DMS 273 (cell line): Measurements from ENCODE around the gene OCRL.
"Not testable (repeated sequence)": the region's sequence is repeated elsewhere in the genome, so short reads cannot be mapped to it uniquely, and the experiment has no call there.

Experiments used
- DNase-seq: peaks from one replicate; lab custom pipeline; 2025; ENCODE audit not compliant: unreplicated experiment; lab: John Stamatoyannopoulos, UW

OCRL gene

GRCh38 chrX:129534816-129535578 lies 5.1 kb upstream of the OCRL start:
- DNase-seq = no peak

- peak; percentile 40 for DNase-seq
These were observed 694 bp downstream of the OCRL start for GRCh38 chrX:129540722-129541184.

GRCh38 chrX:129544780-129545179 lies 4.7 kb downstream of the OCRL start:
- DNase-seq = no peak

- no peak for DNase-seq
These were observed 5.3 kb downstream of the OCRL start for GRCh38 chrX:129545408-129545807.

- DNase-seq = no peak
These were observed 9.1 kb downstream of the OCRL start for GRCh38 chrX:129549124-129549523.

- no peak for DNase-seq
These were observed 13.7 kb downstream of the OCRL start for GRCh38 chrX:129553619-129554288.

- peak; percentile 30 for DNase-seq
These were observed 14.8 kb downstream of the OCRL start for GRCh38 chrX:129554816-129555215.

- no peak for DNase-seq
These were observed 16.8 kb downstream of the OCRL start for GRCh38 chrX:129556806-129557315.

GRCh38 chrX:129557844-129558480 lies 17.9 kb downstream of the OCRL start:
- DNase-seq = no peak

GRCh38 chrX:129559783-129560182 lies 19.7 kb downstream of the OCRL start:
- no peak for DNase-seq

- no peak for DNase-seq
These were observed 21.4 kb downstream of the OCRL start for GRCh38 chrX:129561453-129561852.

GRCh38 chrX:129564345-129564744 lies 24.3 kb downstream of the OCRL start:
- DNase-seq = not testable (repeated sequence)

GRCh38 chrX:129565046-129565650 lies 25.1 kb downstream of the OCRL start:
- peak; percentile 47 for DNase-seq

GRCh38 chrX:129566073-129566472 lies 26.0 kb downstream of the OCRL start:
- peak; percentile 70 for DNase-seq

GRCh38 chrX:129568349-129568748 lies 28.3 kb downstream of the OCRL start:
- no peak for DNase-seq

GRCh38 chrX:129572422-129572821 lies 32.4 kb downstream of the OCRL start:
- DNase-seq = no peak

GRCh38 chrX:129573652-129574051 lies 33.6 kb downstream of the OCRL start:
- DNase-seq = not testable (repeated sequence)

GRCh38 chrX:129574214-129574613 lies 34.2 kb downstream of the OCRL start:
- DNase-seq = no peak

GRCh38 chrX:129576539-129576938 lies 36.5 kb downstream of the OCRL start:
- DNase-seq = no peak

GRCh38 chrX:129577473-129577872 lies 37.4 kb downstream of the OCRL start:
- DNase-seq = peak; percentile 40

- DNase-seq = no peak
These were observed 37.8 kb downstream of the OCRL start for GRCh38 chrX:129577877-129578276.
